IMR-90 (cell line): ENCODE measurements around the gene LRRC52. TPM values are rescaled to one million over a fixed set of nuclear protein-coding genes. Genes with fewer than 3 reads are reported as not detected.

ENCODE experiments used
- ATAC-seq: fragments of 200-7000 bp; cut with Tn5 transposase; 2 replicates; pipeline ENCODE4 v1.9.1; 2020; ENCODE audit warnings: low read depth, mild to moderate bottlenecking, moderate library complexity
- BruUV-seq: library from RNA; stranded (reverse); fragments of 400-500 nt; replicated peaks from 2 replicates; lab custom pipeline; 2021; lab: Mats Ljungman, UMichigan
- CTCF ChIA-PET: fragments of 300-600 bp; formaldehyde crosslinking; extraction: SDS; loops from one replicate; lab custom pipeline; 2021; ENCODE audit warnings: antibody characterized with exemption; lab: Yijun Ruan, JAX
- POLR2A ChIA-PET: fragments of 300-600 bp; sonication (Branson Sonifier 250); formaldehyde crosslinking; loops from one replicate; lab custom pipeline; 2022; ENCODE audit warnings: antibody characterized with exemption; ENCODE audit not compliant: unreplicated experiment; lab: Charles Lee
- DNase-seq: peaks from one replicate; pipeline ENCODE4 v3.0.0; 2013
- H2AFZ ChIP-seq: replicated peaks from 2 replicates; pipeline ENCODE3; 2013; ENCODE audit warnings: low read length, mild to moderate bottlenecking; ENCODE audit not compliant: poor library complexity
- H2AK5ac ChIP-seq: 2 replicates; pipeline ENCODE4 v1.6.1; 2013; ENCODE audit warnings: low read depth, low read length, inconsistent platforms
- H2AK9ac ChIP-seq: replicated peaks from 2 replicates; pipeline ENCODE3; 2013; ENCODE audit warnings: mild to moderate bottlenecking, low read depth, low read length, moderate library complexity; ENCODE audit not compliant: poor library complexity
- H2BK120ac ChIP-seq: 2 replicates; pipeline ENCODE4 v1.6.1; 2013; ENCODE audit warnings: low read depth, low read length, inconsistent platforms
- H2BK15ac ChIP-seq: 3 replicates; pipeline ENCODE4 v1.6.1; 2013; ENCODE audit warnings: low read depth, low read length, inconsistent platforms
- H2BK20ac ChIP-seq: 2 replicates; pipeline ENCODE4 v1.6.1; 2013; ENCODE audit warnings: low read depth, mild to moderate bottlenecking, inconsistent platforms, low read length, moderate library complexity
- H2BK5ac ChIP-seq: 2 replicates; pipeline ENCODE4 v1.6.1; 2013; ENCODE audit warnings: mild to moderate bottlenecking, low read depth, low read length, inconsistent platforms; ENCODE audit not compliant: poor library complexity, severe bottlenecking
- H3K14ac ChIP-seq: replicated peaks from 2 replicates; pipeline ENCODE4 v1.6.1; 2013; ENCODE audit warnings: low read depth, low read length, inconsistent platforms
- H3K18ac ChIP-seq: 2 replicates; pipeline ENCODE4 v1.6.1; 2013; ENCODE audit warnings: low read depth, low read length, control low read depth
- H3K23ac ChIP-seq: 2 replicates; pipeline ENCODE4 v1.6.1; 2013; ENCODE audit warnings: low read depth, low read length, inconsistent platforms
- H3K27ac ChIP-seq: 2 replicates; pipeline ENCODE4 v1.5.1; 2013; ENCODE audit warnings: mild to moderate bottlenecking, control low read depth, low read length; ENCODE audit not compliant: insufficient read depth
- H3K27me3 ChIP-seq: 2 replicates; pipeline ENCODE4 v1.6.1; 2013; ENCODE audit warnings: low read length; ENCODE audit not compliant: control insufficient read depth, insufficient read depth
- H3K36me3 ChIP-seq: 2 replicates; pipeline ENCODE4 v1.6.1; 2013; ENCODE audit warnings: low read length, mixed read lengths; ENCODE audit not compliant: control insufficient read depth, insufficient read depth
- H3K4ac ChIP-seq: 2 replicates; pipeline ENCODE4 v1.6.1; 2013; ENCODE audit warnings: low read depth, low read length, inconsistent platforms
- H3K4me1 ChIP-seq: 2 replicates; pipeline ENCODE4 v1.6.1; 2013; ENCODE audit warnings: low read length, mixed read lengths; ENCODE audit not compliant: control insufficient read depth, insufficient read depth
- H3K4me2 ChIP-seq: 2 replicates; pipeline ENCODE4 v1.6.1; 2013; ENCODE audit warnings: low read depth, mild to moderate bottlenecking, control low read depth, low read length, moderate library complexity
- H3K4me3 ChIP-seq: 2 replicates; pipeline ENCODE4 v1.5.1; 2013; ENCODE audit warnings: low read depth, mild to moderate bottlenecking, control low read depth, low read length, moderate library complexity; ENCODE audit not compliant: insufficient read depth
- H3K56ac ChIP-seq: 2 replicates; pipeline ENCODE4 v1.6.1; 2013; ENCODE audit warnings: low read length, inconsistent platforms; ENCODE audit not compliant: insufficient read depth; ENCODE audit errors: extremely low read depth
- H3K79me1 ChIP-seq, 2 experiments: 2 replicates each; pipeline ENCODE4 v1.6.1; 2013; ENCODE audit warnings: low read length in 2 of 2, inconsistent platforms in 1 of 2, low read depth in 1 of 2
- H3K9ac ChIP-seq: 2 replicates; pipeline ENCODE4 v1.6.1; 2013; ENCODE audit warnings: low read depth, low read length, control low read depth
- H3K9me1 ChIP-seq: 2 replicates; pipeline ENCODE4 v1.6.1; 2013; ENCODE audit warnings: low read length, inconsistent platforms; ENCODE audit not compliant: insufficient read depth
- H3K9me3 ChIP-seq: 2 replicates; pipeline ENCODE4 v1.6.1; 2013; ENCODE audit warnings: low read length; ENCODE audit not compliant: control insufficient read depth, insufficient read depth
- H4K20me1 ChIP-seq: 2 replicates; pipeline ENCODE4 v1.6.1; 2013; ENCODE audit warnings: low read length, inconsistent platforms; ENCODE audit not compliant: insufficient read depth
- H4K5ac ChIP-seq: 2 replicates; pipeline ENCODE4 v1.6.1; 2013; ENCODE audit warnings: mild to moderate bottlenecking, low read depth, low read length, control low read depth
- H4K8ac ChIP-seq, 2 experiments: 2 replicates each; pipeline ENCODE4 v1.6.1; 2013; ENCODE audit warnings: low read depth in 2 of 2, low read length in 2 of 2, control low read depth in 1 of 2, inconsistent platforms in 1 of 2
- H4K91ac ChIP-seq: 2 replicates; pipeline ENCODE4 v1.6.1; 2013; ENCODE audit warnings: low read depth, low read length, inconsistent platforms; ENCODE audit not compliant: insufficient read depth
- BHLHE40 ChIP-seq: fragments of 150-350 bp; IDR thresholded peaks from 2 replicates; pipeline ENCODE4 v1.6.1; 2016; ENCODE audit warnings: mild to moderate bottlenecking, low read depth, low read length
- CEBPB ChIP-seq: IDR thresholded peaks from 2 replicates; pipeline ENCODE4 v1.6.1; 2012; ENCODE audit warnings: low read depth, low read length, improper control_type of control experiment
- CHD1 ChIP-seq: IDR thresholded peaks from 2 replicates; pipeline ENCODE4 v1.6.1; 2012; ENCODE audit warnings: low read depth, low read length, improper control_type of control experiment
- FOS ChIP-seq: fragments of 150-350 bp; IDR thresholded peaks from 2 replicates; pipeline ENCODE4 v1.6.1; 2016; ENCODE audit warnings: low read depth, low read length
- MAFK ChIP-seq: IDR thresholded peaks from 2 replicates; pipeline ENCODE4 v1.6.1; 2012; ENCODE audit warnings: low read depth, low read length, improper control_type of control experiment
- MAZ ChIP-seq: IDR thresholded peaks from 2 replicates; pipeline ENCODE4 v1.6.1; 2012; ENCODE audit warnings: low read depth, mild to moderate bottlenecking, low read length, improper control_type of control experiment, moderate library complexity, borderline replicate concordance
- MXI1 ChIP-seq: IDR thresholded peaks from 2 replicates; pipeline ENCODE4 v1.6.1; 2012; ENCODE audit warnings: low read depth, mild to moderate bottlenecking, low read length, moderate library complexity, borderline replicate concordance
- NFE2L2 ChIP-seq: fragments of 150-350 bp; IDR thresholded peaks from 2 replicates; pipeline ENCODE4 v1.6.1; 2016; ENCODE audit warnings: low read depth, mild to moderate bottlenecking, low read length
- POLR2A ChIP-seq: IDR thresholded peaks from 2 replicates; pipeline ENCODE4 v1.6.1; 2012; ENCODE audit warnings: mild to moderate bottlenecking, low read depth, low read length
- RAD21 ChIP-seq: IDR thresholded peaks from 2 replicates; pipeline ENCODE4 v1.6.1; 2012; ENCODE audit warnings: low read length, improper control_type of control experiment
- RCOR1 ChIP-seq: IDR thresholded peaks from 2 replicates; pipeline ENCODE4 v1.6.1; 2012; ENCODE audit warnings: mild to moderate bottlenecking, low read length, improper control_type of control experiment; ENCODE audit not compliant: insufficient replicate concordance
- RFX5 ChIP-seq: IDR thresholded peaks from 2 replicates; pipeline ENCODE4 v1.8.0; 2012; ENCODE audit warnings: low read depth, mild to moderate bottlenecking, low read length, moderate library complexity
- SMC3 ChIP-seq: fragments of 150-350 bp; IDR thresholded peaks from 2 replicates; pipeline ENCODE4 v1.6.1; 2016; ENCODE audit warnings: low read depth, mild to moderate bottlenecking, antibody characterized with exemption, low read length, moderate library complexity
- WGBS, 2 experiments: methylation state at CpG; one replicate each; pipeline versions ENCODE4 v1.1.5 to v1.1.7; 2013; ENCODE audit warnings: missing lambda C conversion rate in 2 of 2; ENCODE audit not compliant: insufficient read length in 1 of 2; ENCODE audit errors: extremely low coverage in 2 of 2; 5-methylcytosine and 5-hydroxymethylcytosine counted together
- dilution Hi-C: fragments of 300-500 bp; cut with HindIII; formaldehyde crosslinking; loops from one replicate; pipeline ENCODE4 v1.14.3; 2018; ENCODE audit warnings: low sequenced_read_pairs; ENCODE audit not compliant: unreplicated experiment
- in situ Hi-C: fragments of 300-500 bp; cut with MboI; formaldehyde crosslinking; loops from 3 replicates; pipeline ENCODE4 v1.14.3; 2019; ENCODE audit warnings: low sequenced_read_pairs, inconsistent platforms, mixed read lengths
- intact Hi-C: fragments of 100-400 bp; cut with micrococcal nuclease; formaldehyde crosslinking; loops from 2 replicates; pipeline ENCODE4 v1.10.0; 2022
- polyA plus RNA-seq, 3 experiments: library from polyadenylated mRNA; depleted of rRNA; stranded (reverse); fragments of >200 nt; gene quantifications; 2 replicates each; pipeline ENCODE4 v1.2.3, GENCODE V29; 2012; ENCODE audit warnings: low replicate concordance in 1 of 3
- total RNA-seq: library from RNA; depleted of rRNA; stranded (reverse); fragments of >200 nt; gene quantifications from 2 replicates; pipeline ENCODE4 v1.2.3, GENCODE V29; 2012
- TF ChIP-seq, protein P1 (sequence below): fragments of 150-350 bp; IDR thresholded peaks from 2 replicates; pipeline ENCODE4 v1.6.1; 2016; ENCODE audit warnings: low read depth, mild to moderate bottlenecking, low read length, moderate library complexity, borderline replicate concordance
- TF ChIP-seq, protein P2 (sequence below): fragments of 150-350 bp; IDR thresholded peaks from 2 replicates; pipeline ENCODE4 v1.6.1; 2017; ENCODE audit warnings: mild to moderate bottlenecking, antibody characterized with exemption, low read length, low read depth
- TF ChIP-seq, protein P3 (sequence below): conservative IDR thresholded peaks from 2 replicates; pipeline ENCODE4 v1.5.1; 2012; ENCODE audit warnings: mild to moderate bottlenecking, low read depth, low read length, improper control_type of control experiment

LRRC52 gene
- total and polyA plus RNA-seq, 2 of the 4 experiments (the other 2 are of a cell fraction) = not detected

- H2BK20ac ChIP-seq = no peak overlapping the region
- no peak overlapping the region for H4K5ac ChIP-seq
- ChIA-PET POLR2A (no interaction called here), CTCF (no interaction called here)
- TF ChIP-seq MAZ (no peak), FOS (no peak), POLR2A (no peak), SMC3 (no peak), RAD21 (no peak), CEBPB (no peak), MAFK (no peak), MXI1 (no peak), NFE2L2 (no peak), BHLHE40 (no peak), RCOR1 (no peak), CHD1 (no peak), RFX5 (no peak)
- TF ChIP-seq, protein P1, sequence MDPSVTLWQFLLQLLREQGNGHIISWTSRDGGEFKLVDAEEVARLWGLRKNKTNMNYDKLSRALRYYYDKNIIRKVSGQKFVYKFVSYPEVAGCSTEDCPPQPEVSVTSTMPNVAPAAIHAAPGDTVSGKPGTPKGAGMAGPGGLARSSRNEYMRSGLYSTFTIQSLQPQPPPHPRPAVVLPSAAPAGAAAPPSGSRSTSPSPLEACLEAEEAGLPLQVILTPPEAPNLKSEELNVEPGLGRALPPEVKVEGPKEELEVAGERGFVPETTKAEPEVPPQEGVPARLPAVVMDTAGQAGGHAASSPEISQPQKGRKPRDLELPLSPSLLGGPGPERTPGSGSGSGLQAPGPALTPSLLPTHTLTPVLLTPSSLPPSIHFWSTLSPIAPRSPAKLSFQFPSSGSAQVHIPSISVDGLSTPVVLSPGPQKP = no peak
- TF ChIP-seq, protein P2, sequence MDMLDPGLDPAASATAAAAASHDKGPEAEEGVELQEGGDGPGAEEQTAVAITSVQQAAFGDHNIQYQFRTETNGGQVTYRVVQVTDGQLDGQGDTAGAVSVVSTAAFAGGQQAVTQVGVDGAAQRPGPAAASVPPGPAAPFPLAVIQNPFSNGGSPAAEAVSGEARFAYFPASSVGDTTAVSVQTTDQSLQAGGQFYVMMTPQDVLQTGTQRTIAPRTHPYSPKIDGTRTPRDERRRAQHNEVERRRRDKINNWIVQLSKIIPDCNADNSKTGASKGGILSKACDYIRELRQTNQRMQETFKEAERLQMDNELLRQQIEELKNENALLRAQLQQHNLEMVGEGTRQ = no peak
- TF ChIP-seq, protein P3, sequence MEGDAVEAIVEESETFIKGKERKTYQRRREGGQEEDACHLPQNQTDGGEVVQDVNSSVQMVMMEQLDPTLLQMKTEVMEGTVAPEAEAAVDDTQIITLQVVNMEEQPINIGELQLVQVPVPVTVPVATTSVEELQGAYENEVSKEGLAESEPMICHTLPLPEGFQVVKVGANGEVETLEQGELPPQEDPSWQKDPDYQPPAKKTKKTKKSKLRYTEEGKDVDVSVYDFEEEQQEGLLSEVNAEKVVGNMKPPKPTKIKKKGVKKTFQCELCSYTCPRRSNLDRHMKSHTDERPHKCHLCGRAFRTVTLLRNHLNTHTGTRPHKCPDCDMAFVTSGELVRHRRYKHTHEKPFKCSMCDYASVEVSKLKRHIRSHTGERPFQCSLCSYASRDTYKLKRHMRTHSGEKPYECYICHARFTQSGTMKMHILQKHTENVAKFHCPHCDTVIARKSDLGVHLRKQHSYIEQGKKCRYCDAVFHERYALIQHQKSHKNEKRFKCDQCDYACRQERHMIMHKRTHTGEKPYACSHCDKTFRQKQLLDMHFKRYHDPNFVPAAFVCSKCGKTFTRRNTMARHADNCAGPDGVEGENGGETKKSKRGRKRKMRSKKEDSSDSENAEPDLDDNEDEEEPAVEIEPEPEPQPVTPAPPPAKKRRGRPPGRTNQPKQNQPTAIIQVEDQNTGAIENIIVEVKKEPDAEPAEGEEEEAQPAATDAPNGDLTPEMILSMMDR = no peak
- H3K56ac ChIP-seq = no peak overlapping the region
- no TSS peak for BruUV-seq
- no peak overlapping the region for H3K27ac ChIP-seq
- H3K14ac ChIP-seq = no peak overlapping the region
- H3K4me1 ChIP-seq = no peaks in the 10 kb centered on the region
- H2AK9ac ChIP-seq = no peak overlapping the region
- no peak overlapping the region for H2BK5ac ChIP-seq
- H3K79me1 ChIP-seq = no peaks in the 10 kb centered on the region
- H2BK15ac ChIP-seq = no peak overlapping the region
- ATAC-seq (no peak), DNase-seq (no peak)
- H3K4ac ChIP-seq = no peak overlapping the region
- in situ Hi-C loops (no loop called here), intact Hi-C loops (no loop called here), dilution Hi-C loops (no loop called here)
- H3K9me3 ChIP-seq = no peaks in the 10 kb centered on the region
- H3K4me3 ChIP-seq = no peak overlapping the region
- H2BK120ac ChIP-seq = no peak overlapping the region
- no peak overlapping the region for H3K18ac ChIP-seq
- H3K4me2 ChIP-seq = no peak overlapping the region
- no peaks in the 10 kb centered on the region for H3K36me3 ChIP-seq
- no peak overlapping the region for H4K8ac ChIP-seq
- WGBS, 2 experiments = no CpG with 5 or more reads among the region's 4 CpGs
- no peak overlapping the region for H4K91ac ChIP-seq
- no peak overlapping the region for H3K9ac ChIP-seq
- no peaks in the 10 kb centered on the region; the same call in 1 of the 2 replicates for H3K27me3 ChIP-seq
- H2AK5ac ChIP-seq = no peak overlapping the region
- H4K20me1 ChIP-seq = no peaks in the 10 kb centered on the region
- no peak overlapping the region for H2AFZ ChIP-seq
- H3K23ac ChIP-seq = no peak overlapping the region
- no peaks in the 10 kb centered on the region for H3K9me1 ChIP-seq
These were observed 4.5 kb upstream of the LRRC52 start for GRCh38 chr1:165539306-165539705.
